ENCODE results near the gene SNAPC5.

- TF ChIP-seq POLR2A (IDR thresholded peaks at IDR 0.05) (no peak), CTCF (IDR thresholded peaks at IDR 0.05) (no peak)
These were observed 35.6 kb downstream of the SNAPC5 start for GRCh38 chr15:66461917-66462316.
